Activated CD4-positive, alpha-beta T cell treated with anti-CD3 and anti-CD28 coated beads, Interleukin-2, amount 10 ng/mL, durations not matched to agents 24 days and 14 days (primary cell): ENCODE data around the gene NEK7. TPM values are rescaled to one million over a fixed set of nuclear protein-coding genes. Genes with fewer than 3 reads are reported as not detected.
A peak's percentile ranks its signal among the peaks of the same experiment; 100 is the strongest.

ENCODE experiments used
- DNase-seq: peaks from one replicate; pipeline ENCODE4 v3.0.0; 2022
- H3K27ac Mint-ChIP-seq: one replicate; pipeline ENCODE4 v1.8.0; 2022; ENCODE audit warnings: mild to moderate bottlenecking, mixed read lengths
- H3K27me3 Mint-ChIP-seq: one replicate; pipeline ENCODE4 v1.8.0; 2022; ENCODE audit warnings: mixed read lengths
- H3K36me3 Mint-ChIP-seq: one replicate; pipeline ENCODE4 v1.8.0; 2022; ENCODE audit warnings: low read depth, mild to moderate bottlenecking, mixed read lengths
- H3K4me1 Mint-ChIP-seq: one replicate; pipeline ENCODE4 v1.8.0; 2021; ENCODE audit warnings: mixed read lengths
- H3K4me3 Mint-ChIP-seq: one replicate; pipeline ENCODE4 v1.8.0; 2022; ENCODE audit warnings: mild to moderate bottlenecking, moderate library complexity, mixed read lengths
- H3K9me3 Mint-ChIP-seq: one replicate; pipeline ENCODE4 v1.8.0; 2021; ENCODE audit warnings: mixed read lengths
- intact Hi-C: fragments of 100-400 bp; cut with micrococcal nuclease; formaldehyde crosslinking; loops from one replicate; pipeline ENCODE4 v1.15.1; 2023
- total RNA-seq: library from RNA; stranded (reverse); gene quantifications from 2 replicates; pipeline ENCODE4 v1.2.3, GENCODE V29; 2022

NEK7 gene
- total RNA-seq = 61.4 and 69.2 TPM in 2 replicates

- Mint-ChIP-seq H3K4me1 (peaks cover 17% of the 10 kb centered on the region), H3K27me3 (no peaks in the 10 kb centered on the region), H3K4me3 (peak within 1 kb of the TSS; percentile 97), H3K27ac (peak within 1 kb of the TSS; percentile 95), H3K9me3 (no peaks in the 10 kb centered on the region), H3K36me3 (peaks cover 3% of the 10 kb centered on the region)
- peak; percentile 92 for DNase-seq
- intact Hi-C loops = loop anchor here (1.0 to 5.0 kb wide), 12 partner anchors 18 to 1009 kb away; partner anchors contain the start of genes ASPM, C1orf53 and DENND1B
Observed at GRCh38 chr1:198156745-198157240, at the start of gene NEK7. Gene NEK7 (plus strand): TSS chr1:198156998. CDS start chr1:198232581, 75,583 bp downstream.

GRCh38 chr1:198107091-198107501 is 49.7 kb upstream of the NEK7 start:
- H3K9me3 Mint-ChIP-seq = peaks cover 12% of the 10 kb centered on the region
- peaks cover 8% of the 10 kb centered on the region for H3K4me1 Mint-ChIP-seq
- no peaks in the 10 kb centered on the region for H3K27me3 Mint-ChIP-seq
- H3K36me3 Mint-ChIP-seq = no peaks in the 10 kb centered on the region
- no peak overlapping the region for H3K27ac Mint-ChIP-seq
- intact Hi-C loops = no loop called here
- no peak for DNase-seq
- no peak overlapping the region for H3K4me3 Mint-ChIP-seq

- intact Hi-C loops = no loop called here
- DNase-seq = no peak
- Mint-ChIP-seq H3K9me3 (peaks cover 12% of the 10 kb centered on the region), H3K4me3 (no peak overlapping the region), H3K4me1 (no peaks in the 10 kb centered on the region), H3K27ac (no peak overlapping the region), H3K36me3 (no peaks in the 10 kb centered on the region), H3K27me3 (peaks cover under 1% of the 10 kb centered on the region)
Observed at GRCh38 chr1:198108636-198109370, 48.0 kb upstream of the NEK7 start.

GRCh38 chr1:198109371-198109715 is 47.5 kb upstream of the NEK7 start:
- no peak overlapping the region for H3K27ac Mint-ChIP-seq
- H3K4me1 Mint-ChIP-seq = no peaks in the 10 kb centered on the region
- no peak for DNase-seq
- H3K4me3 Mint-ChIP-seq = no peak overlapping the region
- no peaks in the 10 kb centered on the region for H3K36me3 Mint-ChIP-seq
- H3K27me3 Mint-ChIP-seq = peaks cover 3% of the 10 kb centered on the region
- peaks cover 12% of the 10 kb centered on the region for H3K9me3 Mint-ChIP-seq
- intact Hi-C loops = no loop called here

GRCh38 chr1:198113342-198113750 is 43.5 kb upstream of the NEK7 start:
- intact Hi-C loops = no loop called here
- Mint-ChIP-seq H3K4me1 (no peaks in the 10 kb centered on the region), H3K36me3 (no peaks in the 10 kb centered on the region), H3K27ac (no peak overlapping the region), H3K4me3 (no peak overlapping the region), H3K9me3 (peaks cover 12% of the 10 kb centered on the region), H3K27me3 (peaks cover 7% of the 10 kb centered on the region)
- DNase-seq = no peak

- Mint-ChIP-seq H3K9me3 (peaks cover 4% of the 10 kb centered on the region), H3K4me3 (no peak overlapping the region), H3K36me3 (no peaks in the 10 kb centered on the region), H3K4me1 (no peaks in the 10 kb centered on the region), H3K27me3 (peaks cover 7% of the 10 kb centered on the region), H3K27ac (no peak overlapping the region)
- no peak for DNase-seq
- intact Hi-C loops = no loop called here
Observed at GRCh38 chr1:198116069-198116468, 40.7 kb upstream of the NEK7 start.

- Mint-ChIP-seq H3K4me1 (no peaks in the 10 kb centered on the region), H3K9me3 (peaks cover 4% of the 10 kb centered on the region), H3K4me3 (no peak overlapping the region), H3K27me3 (peaks cover 7% of the 10 kb centered on the region), H3K27ac (no peak overlapping the region), H3K36me3 (no peaks in the 10 kb centered on the region)
- intact Hi-C loops = no loop called here
- DNase-seq = no peak
Observed at GRCh38 chr1:198116469-198116868, 40.3 kb upstream of the NEK7 start.

- Mint-ChIP-seq H3K4me3 (no peak overlapping the region), H3K27me3 (peaks cover 7% of the 10 kb centered on the region), H3K9me3 (no peaks in the 10 kb centered on the region), H3K27ac (no peak overlapping the region), H3K36me3 (no peaks in the 10 kb centered on the region), H3K4me1 (no peaks in the 10 kb centered on the region)
- DNase-seq = no peak
- intact Hi-C loops = no loop called here
Observed at GRCh38 chr1:198117267-198117666, 39.5 kb upstream of the NEK7 start.

GRCh38 chr1:198118134-198118533 is 38.7 kb upstream of the NEK7 start:
- no peak overlapping the region for H3K4me3 Mint-ChIP-seq
- no peaks in the 10 kb centered on the region for H3K36me3 Mint-ChIP-seq
- H3K9me3 Mint-ChIP-seq = no peaks in the 10 kb centered on the region
- no peak for DNase-seq
- H3K4me1 Mint-ChIP-seq = no peaks in the 10 kb centered on the region
- H3K27me3 Mint-ChIP-seq = peaks cover 7% of the 10 kb centered on the region
- no peak overlapping the region for H3K27ac Mint-ChIP-seq
- intact Hi-C loops = no loop called here

GRCh38 chr1:198119906-198120305 is 36.9 kb upstream of the NEK7 start:
- no peak for DNase-seq
- H3K4me3 Mint-ChIP-seq = no peak overlapping the region
- H3K36me3 Mint-ChIP-seq = no peaks in the 10 kb centered on the region
- intact Hi-C loops = no loop called here
- H3K4me1 Mint-ChIP-seq = no peaks in the 10 kb centered on the region
- no peak overlapping the region for H3K27ac Mint-ChIP-seq
- peaks cover 3% of the 10 kb centered on the region for H3K27me3 Mint-ChIP-seq
- no peaks in the 10 kb centered on the region for H3K9me3 Mint-ChIP-seq

- no peak for DNase-seq
- no peak overlapping the region for H3K4me3 Mint-ChIP-seq
- H3K27ac Mint-ChIP-seq = no peak overlapping the region
- peaks cover 6% of the 10 kb centered on the region for H3K27me3 Mint-ChIP-seq
- no peaks in the 10 kb centered on the region for H3K36me3 Mint-ChIP-seq
- intact Hi-C loops = no loop called here
- no peaks in the 10 kb centered on the region for H3K9me3 Mint-ChIP-seq
- H3K4me1 Mint-ChIP-seq = no peaks in the 10 kb centered on the region
Observed at GRCh38 chr1:198121056-198121826, 35.6 kb upstream of the NEK7 start.

GRCh38 chr1:198122693-198123092 is 34.1 kb upstream of the NEK7 start:
- no peak overlapping the region for H3K4me3 Mint-ChIP-seq
- peaks cover 3% of the 10 kb centered on the region for H3K27me3 Mint-ChIP-seq
- no peak for DNase-seq
- intact Hi-C loops = no loop called here
- no peak overlapping the region for H3K27ac Mint-ChIP-seq
- H3K9me3 Mint-ChIP-seq = no peaks in the 10 kb centered on the region
- no peaks in the 10 kb centered on the region for H3K4me1 Mint-ChIP-seq
- no peaks in the 10 kb centered on the region for H3K36me3 Mint-ChIP-seq

GRCh38 chr1:198123133-198123532 is 33.7 kb upstream of the NEK7 start:
- Mint-ChIP-seq H3K4me1 (peaks cover 4% of the 10 kb centered on the region), H3K9me3 (no peaks in the 10 kb centered on the region), H3K27me3 (peaks cover 3% of the 10 kb centered on the region), H3K36me3 (no peaks in the 10 kb centered on the region), H3K4me3 (no peak overlapping the region), H3K27ac (no peak overlapping the region)
- DNase-seq = no peak
- intact Hi-C loops = no loop called here

- Mint-ChIP-seq H3K27me3 (peaks cover 3% of the 10 kb centered on the region), H3K4me3 (no peak overlapping the region), H3K9me3 (no peaks in the 10 kb centered on the region), H3K4me1 (peaks cover 5% of the 10 kb centered on the region), H3K27ac (no peak overlapping the region), H3K36me3 (no peaks in the 10 kb centered on the region)
- intact Hi-C loops = no loop called here
- no peak for DNase-seq
Observed at GRCh38 chr1:198124673-198125072, 32.1 kb upstream of the NEK7 start.
